Activated T-cell treated with anti-CD3 and anti-CD28 coated beads for 1 hour (primary cell): ENCODE results near the gene TAOK2.
A peak's percentile ranks its signal among the peaks of the same experiment; 100 is the strongest.

Experiments used
- DNase-seq: peaks from one replicate; pipeline ENCODE4 v3.0.0-alpha.2; 2020; ENCODE audit warnings: low read depth

Gene TAOK2

DNA sequence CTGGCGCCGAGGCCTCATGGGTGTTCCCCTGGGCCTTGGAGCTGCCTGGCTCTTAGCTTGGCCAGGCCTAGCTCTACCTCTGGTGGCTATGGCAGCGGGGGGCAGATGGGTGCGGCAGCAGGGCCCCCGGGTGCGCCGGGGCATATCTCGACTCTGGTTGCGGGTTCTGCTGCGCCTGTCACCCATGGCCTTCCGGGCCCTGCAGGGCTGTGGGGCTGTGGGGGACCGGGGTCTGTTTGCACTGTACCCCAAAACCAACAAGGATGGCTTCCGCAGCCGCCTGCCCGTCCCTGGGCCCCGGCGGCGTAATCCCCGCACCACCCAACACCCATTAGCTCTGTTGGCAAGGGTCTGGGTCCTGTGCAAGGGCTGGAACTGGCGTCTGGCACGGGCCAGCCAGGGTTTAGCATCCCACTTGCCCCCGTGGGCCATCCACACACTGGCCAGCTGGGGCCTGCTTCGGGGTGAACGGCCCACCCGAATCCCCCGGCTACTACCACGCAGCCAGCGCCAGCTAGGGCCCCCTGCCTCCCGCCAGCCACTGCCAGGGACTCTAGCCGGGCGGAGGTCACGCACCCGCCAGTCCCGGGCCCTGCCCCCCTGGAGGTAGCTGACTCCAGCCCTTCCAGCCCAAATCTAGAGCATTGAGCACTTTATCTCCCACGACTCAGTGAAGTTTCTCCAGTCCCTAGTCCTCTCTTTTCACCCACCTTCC lies 13.9 kb downstream of the TAOK2 start:
- no peak for DNase-seq

DNA sequence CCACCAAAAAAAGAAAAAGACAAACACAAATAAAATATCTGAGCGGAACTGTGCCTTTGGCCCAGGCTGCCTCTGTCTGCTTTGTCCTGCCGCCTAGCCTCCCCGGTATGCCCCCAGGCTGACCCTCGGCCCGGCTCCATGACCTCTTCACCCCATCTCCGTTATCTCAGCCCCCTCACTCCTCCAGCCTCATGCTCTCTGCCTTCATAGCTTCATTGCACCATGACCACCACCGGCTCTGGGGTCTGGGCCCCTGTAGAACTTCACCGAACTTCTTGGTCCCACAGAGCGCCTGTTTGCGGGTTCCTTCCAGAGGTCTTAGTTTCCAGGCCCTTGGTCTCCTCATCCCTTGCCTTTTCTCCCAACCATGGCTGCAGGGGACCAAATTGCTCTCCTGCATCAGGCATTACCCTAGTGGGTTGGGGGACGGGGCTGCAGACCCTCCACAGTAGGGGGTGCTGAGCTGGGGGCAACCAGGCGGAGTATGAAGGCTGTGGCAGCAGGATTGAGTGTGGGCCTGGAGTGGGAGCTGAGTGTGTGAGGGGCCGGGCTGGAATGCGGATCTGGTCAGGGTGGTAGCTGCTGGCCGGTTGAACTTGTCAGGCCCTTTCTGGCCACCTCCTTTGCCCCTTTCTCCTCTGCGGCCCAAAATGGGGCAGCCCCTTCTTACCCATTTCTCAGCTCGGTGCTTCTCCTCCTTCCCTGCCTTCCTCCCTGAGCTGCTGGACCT lies 14.8 kb downstream of the TAOK2 start:
- no peak for DNase-seq

DNA sequence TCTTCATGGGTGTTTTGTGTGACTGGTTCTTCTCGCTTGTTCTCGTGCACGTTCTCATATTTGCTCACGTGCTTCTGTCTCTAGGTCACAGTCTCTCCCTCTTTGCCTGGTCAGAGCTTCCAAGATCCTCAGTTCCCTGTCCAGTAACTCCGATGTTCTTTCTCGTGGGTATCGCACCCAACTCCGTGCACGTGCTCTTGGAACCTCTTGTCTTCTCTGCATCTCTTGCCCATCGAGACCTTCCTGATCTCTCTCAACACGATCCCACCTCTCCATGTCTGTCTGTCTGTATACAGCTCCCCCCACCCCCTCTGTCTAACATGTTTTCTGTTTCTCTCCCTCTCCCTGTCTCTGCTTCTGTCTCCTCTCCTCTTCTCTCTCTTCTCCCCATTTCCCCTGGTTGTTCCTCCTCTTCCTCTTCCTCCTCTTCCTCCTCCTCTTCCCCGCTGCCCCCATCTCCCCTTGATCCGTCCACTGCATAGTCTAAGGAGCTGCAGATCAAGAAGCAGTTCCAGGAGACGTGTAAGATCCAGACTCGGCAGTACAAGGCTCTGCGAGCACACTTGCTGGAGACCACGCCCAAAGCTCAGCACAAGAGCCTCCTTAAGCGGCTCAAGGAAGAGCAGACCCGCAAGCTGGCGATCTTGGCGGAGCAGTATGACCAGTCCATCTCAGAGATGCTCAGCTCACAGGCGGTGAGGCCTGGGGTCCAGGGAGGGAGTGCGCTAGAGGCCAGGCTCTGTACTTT lies 15.6 kb downstream of the TAOK2 start:
- DNase-seq = no peak

DNA sequence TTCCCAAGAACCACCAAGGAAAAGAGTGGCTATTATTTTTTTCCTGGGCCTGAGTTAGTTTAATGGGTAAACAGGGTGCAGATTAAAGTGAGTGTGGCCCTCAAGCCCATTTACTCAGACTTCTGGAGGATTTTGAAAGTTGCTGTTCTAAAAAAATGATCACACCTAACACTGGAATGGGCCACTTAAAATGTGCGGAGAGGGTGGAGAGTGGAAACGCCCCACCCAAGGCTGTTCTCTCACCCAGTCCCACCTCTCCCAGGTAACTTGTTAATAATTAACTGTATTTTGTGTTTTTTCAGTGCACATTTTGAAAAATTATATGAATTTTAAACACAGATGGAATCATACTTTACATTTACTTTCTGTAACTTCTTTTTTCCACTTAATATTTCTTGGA lies 16.4 kb downstream of the TAOK2 start:
- no peak for DNase-seq

DNA sequence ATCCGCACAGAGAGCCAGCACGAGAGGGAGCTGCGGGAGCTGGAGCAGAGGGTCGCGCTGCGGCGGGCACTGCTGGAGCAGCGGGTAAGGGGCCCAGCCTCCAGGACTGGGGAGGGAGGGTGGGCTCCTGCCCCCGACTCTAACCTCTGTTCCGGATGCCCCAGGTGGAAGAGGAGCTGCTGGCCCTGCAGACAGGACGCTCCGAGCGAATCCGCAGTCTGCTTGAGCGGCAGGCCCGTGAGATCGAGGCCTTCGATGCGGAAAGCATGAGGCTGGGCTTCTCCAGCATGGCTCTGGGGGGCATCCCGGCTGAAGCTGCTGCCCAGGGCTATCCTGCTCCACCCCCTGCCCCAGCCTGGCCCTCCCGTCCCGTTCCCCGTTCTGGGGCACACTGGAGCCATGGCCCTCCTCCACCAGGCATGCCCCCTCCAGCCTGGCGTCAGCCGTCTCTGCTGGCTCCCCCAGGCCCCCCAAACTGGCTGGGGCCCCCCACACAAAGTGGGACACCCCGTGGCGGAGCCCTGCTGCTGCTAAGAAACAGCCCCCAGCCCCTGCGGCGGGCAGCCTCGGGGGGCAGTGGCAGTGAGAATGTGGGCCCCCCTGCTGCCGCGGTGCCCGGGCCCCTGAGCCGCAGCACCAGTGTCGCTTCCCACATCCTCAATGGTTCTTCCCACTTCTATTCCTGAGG lies 17.4 kb downstream of the TAOK2 start:
- no peak for DNase-seq

- no peak for DNase-seq
Measured at GRCh38 chr16:29991571-29991904, 17.9 kb downstream of the TAOK2 start.

DNA sequence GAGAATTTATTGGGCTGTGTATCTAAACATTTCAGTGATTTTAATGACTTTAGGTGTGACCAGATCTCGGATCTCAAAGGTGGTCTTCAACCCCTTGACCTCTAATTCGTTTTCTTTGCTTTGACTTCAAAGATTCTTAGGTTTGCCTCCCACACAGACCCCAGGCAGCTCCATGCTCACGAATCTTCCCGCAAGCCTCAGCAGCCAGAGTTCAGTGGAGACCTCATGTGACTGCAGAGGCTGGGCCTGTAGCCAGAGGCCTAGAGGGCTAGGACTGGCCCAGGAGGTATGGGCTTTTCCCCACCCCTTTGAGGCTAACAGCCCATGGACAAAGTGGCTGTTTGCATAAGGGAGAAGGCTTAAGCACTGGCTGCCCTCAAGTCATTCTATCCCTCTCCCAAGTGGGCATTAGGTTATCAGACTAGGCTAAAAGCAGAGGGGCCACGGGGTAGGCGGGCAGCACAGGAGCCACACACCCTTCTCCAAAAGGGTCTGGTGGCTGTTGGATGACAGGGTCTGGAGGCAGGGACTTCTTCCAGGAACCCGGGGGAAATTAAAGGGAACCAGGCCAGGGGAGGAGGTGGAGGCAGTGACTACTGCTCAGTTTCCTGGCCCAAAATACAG lies 18.8 kb downstream of the TAOK2 start:
- no peak for DNase-seq

DNA sequence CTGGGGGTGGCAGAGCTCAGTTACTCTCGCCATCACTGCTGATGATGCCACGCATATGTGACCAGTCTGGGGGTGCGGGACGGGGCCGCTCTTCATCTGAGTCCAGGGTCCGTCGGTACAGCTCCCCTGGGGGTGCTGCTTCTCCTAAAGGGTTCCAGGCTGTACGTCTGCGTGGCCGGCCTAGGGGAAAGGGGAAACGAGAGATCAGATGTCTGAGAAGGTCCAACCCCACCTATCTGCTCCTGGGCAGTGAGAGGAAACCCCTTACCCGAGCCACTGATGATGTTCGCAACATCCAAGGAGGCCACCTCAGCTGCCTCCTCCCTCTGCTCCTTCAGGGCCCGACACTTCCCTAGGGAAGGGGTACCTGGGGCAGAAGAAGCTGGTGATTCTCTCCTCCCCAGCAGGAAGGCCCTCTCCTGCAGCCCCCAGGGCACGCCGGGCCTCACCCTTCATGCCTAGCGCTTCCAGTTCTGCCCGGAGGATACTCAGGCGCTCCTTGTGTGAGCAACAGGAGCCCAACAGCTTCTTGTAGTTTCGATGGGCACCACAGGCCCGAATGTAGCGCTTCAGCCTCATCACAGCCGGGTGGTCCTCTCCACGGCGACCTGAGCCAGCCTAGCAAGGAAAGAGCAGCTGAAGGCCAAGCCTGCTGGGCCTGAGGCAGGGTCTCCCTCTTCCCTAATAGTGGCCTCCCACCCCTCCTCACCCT lies 19.7 kb downstream of the TAOK2 start:
- DNase-seq = no peak

DNA sequence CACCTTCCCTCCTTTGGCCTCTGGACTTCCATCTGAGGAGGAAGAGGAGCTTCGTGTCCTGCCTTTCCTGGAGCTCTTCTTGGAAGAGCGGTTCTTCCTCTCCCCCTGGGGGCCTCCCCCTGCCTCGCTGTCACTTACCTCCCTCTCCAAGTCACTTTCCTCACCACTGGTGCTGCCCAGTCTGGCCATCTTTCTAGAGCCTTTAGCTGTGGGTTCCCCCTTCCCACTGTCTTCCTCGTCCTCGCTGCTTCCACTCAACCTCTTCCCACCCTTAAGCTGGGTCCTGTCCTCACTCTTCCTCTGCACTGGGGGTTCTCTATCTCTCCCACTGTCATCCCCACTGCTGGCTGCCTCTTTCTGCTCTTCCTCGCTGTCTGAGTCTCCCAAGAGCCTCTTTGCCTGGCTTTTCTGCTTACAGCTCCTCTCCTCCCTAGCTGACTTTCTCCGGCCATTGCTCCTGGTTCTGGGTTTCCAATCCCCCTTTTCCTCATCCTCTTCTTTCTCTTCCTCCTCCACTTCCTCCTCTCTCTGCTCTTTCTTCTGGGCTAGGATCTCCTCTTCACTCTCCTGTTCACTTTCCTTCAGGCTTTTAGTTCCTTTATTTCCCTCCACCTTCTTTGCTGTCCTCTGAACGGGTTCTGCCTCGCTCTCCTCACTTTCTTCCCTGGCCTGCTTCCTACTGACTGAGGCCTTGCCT lies 20.4 kb downstream of the TAOK2 start:
- DNase-seq = no peak

GRCh38 chr16:29994600-29995323 lies 21.1 kb downstream of the TAOK2 start:
- no peak for DNase-seq

DNA sequence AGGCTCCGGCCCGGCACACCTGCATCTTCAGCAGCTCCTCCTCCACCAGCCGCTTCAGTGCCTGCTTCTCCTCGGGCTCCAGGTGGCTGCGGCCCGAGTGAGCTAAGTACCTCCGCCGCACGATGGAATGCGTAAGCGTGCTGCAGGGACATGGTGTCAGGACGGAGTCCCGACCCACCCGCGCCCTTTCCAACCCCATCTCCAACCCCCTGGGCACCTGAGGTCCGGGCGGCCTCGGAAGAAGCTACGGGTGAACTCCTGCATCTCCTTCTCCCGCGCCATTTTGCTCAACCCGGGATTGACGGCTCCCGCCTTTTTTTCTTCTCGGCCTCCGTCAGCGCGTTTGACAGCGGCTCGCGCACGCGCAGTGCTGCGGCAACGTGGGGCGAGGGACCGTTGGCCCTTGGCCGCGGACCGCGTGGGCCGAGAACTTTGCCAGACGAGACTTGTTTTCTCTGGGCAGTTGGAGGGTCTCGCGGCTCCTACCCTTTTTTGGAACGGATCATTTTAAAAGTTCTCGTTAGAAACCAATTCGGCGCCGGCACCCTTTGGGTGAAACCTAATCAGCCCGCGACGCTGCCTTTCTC lies 21.7 kb downstream of the TAOK2 start, which contains the start of gene HIRIP3:
TSS of gene HIRIP3 (minus strand) at position 294 of the 587 bp plus-strand sequence. CDS start at position 282, 12 bp downstream.
- peak; percentile 81 for DNase-seq

DNA sequence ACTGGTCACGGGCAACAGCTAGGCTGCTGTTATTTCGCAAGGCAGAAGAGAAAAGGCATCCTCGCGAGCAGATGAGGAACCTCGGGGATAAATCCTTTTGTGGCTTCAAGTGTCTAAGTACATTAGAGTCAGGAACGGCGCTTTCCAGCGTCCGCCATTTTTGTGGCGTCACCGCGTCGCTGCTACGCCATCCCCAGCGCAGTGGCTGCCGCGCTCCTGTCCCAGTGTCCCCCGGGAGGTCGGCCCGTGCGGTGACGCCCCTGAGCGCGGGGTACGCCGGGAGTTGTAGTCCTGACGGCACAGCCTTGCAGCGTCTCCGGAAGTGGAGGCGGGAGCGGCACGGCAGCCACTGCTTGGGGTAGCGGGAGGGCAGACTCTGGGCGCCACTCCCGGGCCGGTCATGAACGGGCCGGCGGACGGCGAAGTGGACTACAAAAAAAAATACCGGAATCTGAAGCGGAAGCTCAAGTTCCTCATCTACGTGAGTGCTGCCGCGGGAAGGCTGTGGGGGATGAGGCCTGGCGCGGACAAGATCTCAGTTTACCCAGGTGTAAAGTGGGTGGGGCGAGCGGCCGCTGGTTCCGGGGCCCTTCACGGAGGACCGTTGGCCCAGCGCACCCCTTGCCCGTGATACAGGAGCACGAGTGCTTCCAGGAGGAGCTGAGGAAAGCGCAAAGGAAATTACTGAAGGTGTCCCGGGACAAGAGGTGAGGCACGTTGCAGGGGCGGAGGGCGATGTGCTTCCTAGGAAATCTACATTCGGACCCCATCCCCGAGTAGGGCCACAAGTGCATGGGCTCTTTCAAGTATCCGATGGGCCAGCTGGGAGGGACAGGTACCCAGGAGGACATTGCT lies 22.5 kb downstream of the TAOK2 start, which contains the start of gene INO80E:
TSS of gene INO80E (plus strand) at position 331 of the 855 bp plus-strand sequence. CDS start at position 401, 70 bp downstream.
- DNase-seq = peak; percentile 99

DNA sequence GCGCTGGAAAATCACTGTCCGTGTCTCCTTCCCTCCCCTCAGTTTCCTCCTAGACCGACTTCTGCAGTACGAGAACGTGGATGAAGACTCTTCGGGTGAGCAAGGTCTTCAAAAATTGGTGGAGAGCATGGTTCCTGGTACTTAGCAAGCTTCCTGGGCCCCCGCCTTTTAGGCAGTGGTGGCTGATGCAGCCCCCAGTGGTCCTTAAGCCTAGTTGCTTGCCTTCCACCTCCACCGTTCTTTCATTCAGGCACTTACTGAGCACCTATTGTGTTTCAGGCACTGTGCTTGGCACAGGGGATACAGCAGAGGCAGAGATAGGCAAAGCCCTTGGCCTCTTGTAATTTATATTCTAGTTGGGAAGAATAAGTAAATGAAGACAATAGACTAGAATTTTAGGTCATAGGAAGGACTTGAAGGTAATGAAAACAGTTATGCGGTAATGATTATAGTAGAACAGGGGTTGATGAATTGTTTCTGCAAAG lies 23.1 kb downstream of the TAOK2 start:
- DNase-seq = no peak

- no peak for DNase-seq
Measured at GRCh38 chr16:29999605-30000004, 25.9 kb downstream of the TAOK2 start.

- DNase-seq = no peak
Measured at GRCh38 chr16:30000735-30001631, 27.3 kb downstream of the TAOK2 start.

- DNase-seq = no peak
Measured at GRCh38 chr16:30002614-30003346, 29.1 kb downstream of the TAOK2 start.
